ENCODE data around the gene RYR3. TPM values are rescaled to one million over a fixed set of nuclear protein-coding genes. Genes with fewer than 3 reads are reported as not detected.

Gene RYR3
- total and polyA plus RNA-seq, 2 donors (not counting 1 experiment from before 2014, with no cell fraction given) = 0.17 TPM; not detected in 1

GRCh38 chr15:33438396-33438795, 127.6 kb downstream of the RYR3 start:
- Histone ChIP-seq H3K9me3 (ENCODE audit: control insufficient read depth, insufficient read depth, low read depth, low read length) (no peaks in the 10 kb centered on the region), H3K79me2 (ENCODE audit: control insufficient read depth, insufficient read depth, low read length) (no peaks in the 10 kb centered on the region), H4K20me1 (ENCODE audit: control insufficient read depth, extremely low read depth, insufficient read depth, low read length) (no peaks in the 10 kb centered on the region), H3K9ac (ENCODE audit: insufficient read depth, low read length) (no peak overlapping the region), H3K4me2 (ENCODE audit: extremely low read depth, insufficient read depth, low read length) (no peak overlapping the region), H3K27ac (ENCODE audit: insufficient read depth, low read length) (no peak overlapping the region), H3K4me3 (replicated peaks in 1 of 4; ENCODE audit: control extremely low read depth in 1 of 4, insufficient read depth in 1 of 4, low read depth in 3 of 4, low read length in 4 of 4) (no peak overlapping the region), H3K27me3 (ENCODE audit: control insufficient read depth, insufficient read depth, low read length) (no peaks in the 10 kb centered on the region), H3K4me1 (ENCODE audit: control insufficient read depth, extremely low read depth, insufficient read depth, low read length) (no peaks in the 10 kb centered on the region), H3K36me3 (ENCODE audit: control insufficient read depth, insufficient read depth, low read length) (no peaks in the 10 kb centered on the region), H2AFZ (ENCODE audit: low read length) (no peak overlapping the region)
- no peak for DNase-seq (ENCODE audit: low read depth in 2 of 2)
- TF ChIP-seq, protein P1, sequence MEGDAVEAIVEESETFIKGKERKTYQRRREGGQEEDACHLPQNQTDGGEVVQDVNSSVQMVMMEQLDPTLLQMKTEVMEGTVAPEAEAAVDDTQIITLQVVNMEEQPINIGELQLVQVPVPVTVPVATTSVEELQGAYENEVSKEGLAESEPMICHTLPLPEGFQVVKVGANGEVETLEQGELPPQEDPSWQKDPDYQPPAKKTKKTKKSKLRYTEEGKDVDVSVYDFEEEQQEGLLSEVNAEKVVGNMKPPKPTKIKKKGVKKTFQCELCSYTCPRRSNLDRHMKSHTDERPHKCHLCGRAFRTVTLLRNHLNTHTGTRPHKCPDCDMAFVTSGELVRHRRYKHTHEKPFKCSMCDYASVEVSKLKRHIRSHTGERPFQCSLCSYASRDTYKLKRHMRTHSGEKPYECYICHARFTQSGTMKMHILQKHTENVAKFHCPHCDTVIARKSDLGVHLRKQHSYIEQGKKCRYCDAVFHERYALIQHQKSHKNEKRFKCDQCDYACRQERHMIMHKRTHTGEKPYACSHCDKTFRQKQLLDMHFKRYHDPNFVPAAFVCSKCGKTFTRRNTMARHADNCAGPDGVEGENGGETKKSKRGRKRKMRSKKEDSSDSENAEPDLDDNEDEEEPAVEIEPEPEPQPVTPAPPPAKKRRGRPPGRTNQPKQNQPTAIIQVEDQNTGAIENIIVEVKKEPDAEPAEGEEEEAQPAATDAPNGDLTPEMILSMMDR (conservative IDR thresholded peaks at IDR 0.05 in 1 of 2, IDR thresholded peaks at IDR 0.05 in 1 of 2; ENCODE audit: low read depth in 1 of 2, low read length in 2 of 2) = no peak
- TF ChIP-seq EZH2 (IDR thresholded peaks at IDR 0.05; ENCODE audit: low read length, missing control alignments) = no peak

DNA sequence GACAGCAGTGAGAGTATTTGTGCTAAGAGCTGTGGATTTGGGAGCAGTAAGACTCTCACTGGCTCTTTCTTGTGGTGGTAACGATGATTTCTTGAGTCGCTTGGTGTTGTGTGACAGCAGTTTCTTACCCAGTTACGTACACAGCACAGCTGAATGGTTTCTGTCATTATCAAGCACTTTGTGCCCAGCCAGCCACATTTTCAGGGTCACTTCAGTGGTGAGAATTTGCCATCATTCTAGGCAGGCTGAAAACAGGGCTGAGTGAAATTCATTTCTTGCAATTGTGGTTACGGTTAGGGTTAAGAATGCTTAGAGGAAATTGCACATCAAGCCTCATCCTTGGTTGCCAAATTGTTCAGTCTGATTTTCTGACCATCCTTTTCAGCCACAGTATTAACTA, 130.1 kb downstream of the RYR3 start:
- DNase-seq (ENCODE audit: low read depth in 2 of 2) = no peak
- no peaks in the 10 kb centered on the region for H3K4me1 ChIP-seq (ENCODE audit: control insufficient read depth, extremely low read depth, insufficient read depth, low read length)
- H3K36me3 ChIP-seq (ENCODE audit: control insufficient read depth, insufficient read depth, low read length) = no peaks in the 10 kb centered on the region
- TF ChIP-seq, protein P1 (conservative IDR thresholded peaks at IDR 0.05 in 1 of 2, IDR thresholded peaks at IDR 0.05 in 1 of 2; ENCODE audit: low read depth in 1 of 2, low read length in 2 of 2) = no peak
- no peak for TF ChIP-seq EZH2 (IDR thresholded peaks at IDR 0.05; ENCODE audit: low read length, missing control alignments)
- no peak overlapping the region for H3K4me3 ChIP-seq (replicated peaks in 1 of 4; ENCODE audit: control extremely low read depth in 1 of 4, insufficient read depth in 1 of 4, low read depth in 3 of 4, low read length in 4 of 4)
- H3K27ac ChIP-seq (ENCODE audit: insufficient read depth, low read length) = no peak overlapping the region
- H3K79me2 ChIP-seq (ENCODE audit: control insufficient read depth, insufficient read depth, low read length) = no peaks in the 10 kb centered on the region
- H3K9me3 ChIP-seq (ENCODE audit: control insufficient read depth, insufficient read depth, low read depth, low read length) = no peaks in the 10 kb centered on the region
- no peak overlapping the region for H3K9ac ChIP-seq (ENCODE audit: insufficient read depth, low read length)
- H3K4me2 ChIP-seq (ENCODE audit: extremely low read depth, insufficient read depth, low read length) = no peak overlapping the region
- no peaks in the 10 kb centered on the region for H3K27me3 ChIP-seq (ENCODE audit: control insufficient read depth, insufficient read depth, low read length)
- no peaks in the 10 kb centered on the region for H4K20me1 ChIP-seq (ENCODE audit: control insufficient read depth, extremely low read depth, insufficient read depth, low read length)
- no peak overlapping the region for H2AFZ ChIP-seq (ENCODE audit: low read length)

- H4K20me1 ChIP-seq (ENCODE audit: control insufficient read depth, extremely low read depth, insufficient read depth, low read length) = no peaks in the 10 kb centered on the region
- TF ChIP-seq, protein P1 (conservative IDR thresholded peaks at IDR 0.05 in 1 of 2, IDR thresholded peaks at IDR 0.05 in 1 of 2; ENCODE audit: low read depth in 1 of 2, low read length in 2 of 2) = no peak
- no peak for TF ChIP-seq EZH2 (IDR thresholded peaks at IDR 0.05; ENCODE audit: low read length, missing control alignments)
- no peaks in the 10 kb centered on the region for H3K36me3 ChIP-seq (ENCODE audit: control insufficient read depth, insufficient read depth, low read length)
- H3K4me1 ChIP-seq (ENCODE audit: control insufficient read depth, extremely low read depth, insufficient read depth, low read length) = no peaks in the 10 kb centered on the region
- no peak overlapping the region for H3K4me2 ChIP-seq (ENCODE audit: extremely low read depth, insufficient read depth, low read length)
- H3K27me3 ChIP-seq (ENCODE audit: control insufficient read depth, insufficient read depth, low read length) = no peaks in the 10 kb centered on the region
- DNase-seq (ENCODE audit: low read depth in 2 of 2) = no peak
- H3K9ac ChIP-seq (ENCODE audit: insufficient read depth, low read length) = no peak overlapping the region
- H2AFZ ChIP-seq (ENCODE audit: low read length) = no peak overlapping the region
- H3K27ac ChIP-seq (ENCODE audit: insufficient read depth, low read length) = no peak overlapping the region
- H3K9me3 ChIP-seq (ENCODE audit: control insufficient read depth, insufficient read depth, low read depth, low read length) = no peaks in the 10 kb centered on the region
- no peaks in the 10 kb centered on the region for H3K79me2 ChIP-seq (ENCODE audit: control insufficient read depth, insufficient read depth, low read length)
- H3K4me3 ChIP-seq (replicated peaks in 1 of 4; ENCODE audit: control extremely low read depth in 1 of 4, insufficient read depth in 1 of 4, low read depth in 3 of 4, low read length in 4 of 4) = no peak overlapping the region
Measured at GRCh38 chr15:33442449-33442848, 131.7 kb downstream of the RYR3 start.
